IPS-20b (cell line): ENCODE results near the gene TSHZ3.

Source experiments
- H3K27ac ChIP-seq: one replicate; pipeline ENCODE4 v1.5.1; 2013; ENCODE audit warnings: low read length
- H3K27me3 ChIP-seq: 2 replicates; pipeline ENCODE4 v1.6.1; 2013; ENCODE audit warnings: mild to moderate bottlenecking, low read length, inconsistent platforms; ENCODE audit not compliant: insufficient read depth
- H3K36me3 ChIP-seq: 2 replicates; pipeline ENCODE4 v1.6.1; 2013; ENCODE audit warnings: low read depth, mild to moderate bottlenecking, inconsistent platforms, low read length, moderate library complexity; ENCODE audit not compliant: insufficient read depth
- H3K4me1 ChIP-seq: 2 replicates; pipeline ENCODE4 v1.6.1; 2013; ENCODE audit warnings: mild to moderate bottlenecking, control low read depth, inconsistent platforms, low read length, moderate library complexity; ENCODE audit not compliant: insufficient read depth
- H3K4me3 ChIP-seq: 2 replicates; pipeline ENCODE4 v1.5.1; 2013; ENCODE audit warnings: mild to moderate bottlenecking, low read length, inconsistent platforms
- H3K9ac ChIP-seq: 2 replicates; pipeline ENCODE4 v1.6.1; 2013; ENCODE audit warnings: low read depth, mild to moderate bottlenecking, inconsistent platforms, low read length, moderate library complexity
- H3K9me3 ChIP-seq: 2 replicates; pipeline ENCODE4 v1.6.1; 2013; ENCODE audit warnings: mild to moderate bottlenecking, low read depth, low read length, inconsistent platforms; ENCODE audit not compliant: insufficient read depth

Gene TSHZ3

DNA sequence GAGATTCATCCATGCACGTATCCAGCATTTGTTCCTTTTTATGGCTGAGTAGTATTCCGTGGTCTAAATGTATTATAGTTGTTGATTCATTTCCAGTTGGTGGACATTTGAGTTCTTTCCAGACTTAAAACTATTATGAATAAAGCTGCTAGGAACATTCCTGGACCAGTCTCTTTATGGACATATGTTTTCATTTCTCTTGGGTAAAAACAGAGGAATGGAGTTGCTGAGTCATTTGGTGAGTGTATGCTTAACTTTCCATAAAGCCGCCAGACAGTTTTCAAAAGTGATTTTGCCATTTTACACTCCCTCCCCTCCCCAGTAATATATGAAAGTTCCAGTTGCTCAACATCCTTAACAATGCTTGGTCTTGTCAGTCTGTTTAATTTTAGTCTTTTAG is 116.4 kb downstream of the TSHZ3 start:
- no peaks in the 10 kb centered on the region for H3K36me3 ChIP-seq
- H3K4me1 ChIP-seq = no peaks in the 10 kb centered on the region
- H3K9ac ChIP-seq = no peak overlapping the region
- H3K27ac ChIP-seq = no peak overlapping the region
- H3K4me3 ChIP-seq = no peak overlapping the region
- H3K9me3 ChIP-seq = no peaks in the 10 kb centered on the region
- no peaks in the 10 kb centered on the region for H3K27me3 ChIP-seq

DNA sequence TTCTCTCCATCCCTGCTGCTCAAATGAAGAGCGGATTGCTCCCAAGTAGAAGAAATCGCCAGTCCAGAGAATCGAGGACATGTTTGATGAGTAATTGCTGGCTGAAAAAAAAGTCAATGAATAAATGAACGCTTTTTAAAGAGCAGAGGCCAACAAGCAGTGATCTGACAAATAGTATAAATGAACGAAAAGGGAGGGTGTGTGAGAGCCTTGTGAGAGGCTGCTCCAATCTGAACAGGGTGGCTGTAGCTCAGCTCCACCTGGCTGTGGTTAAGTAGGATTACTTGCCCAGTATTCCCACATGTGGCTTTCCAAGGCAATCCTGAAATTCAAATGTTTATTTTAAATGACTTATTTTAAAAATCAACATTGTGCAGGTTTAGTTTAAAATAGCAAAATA is 117.1 kb downstream of the TSHZ3 start:
- H3K9me3 ChIP-seq = no peaks in the 10 kb centered on the region
- no peak overlapping the region for H3K27ac ChIP-seq
- no peak overlapping the region for H3K4me3 ChIP-seq
- no peaks in the 10 kb centered on the region for H3K4me1 ChIP-seq
- H3K27me3 ChIP-seq = no peaks in the 10 kb centered on the region
- no peaks in the 10 kb centered on the region for H3K36me3 ChIP-seq
- H3K9ac ChIP-seq = no peak overlapping the region

DNA sequence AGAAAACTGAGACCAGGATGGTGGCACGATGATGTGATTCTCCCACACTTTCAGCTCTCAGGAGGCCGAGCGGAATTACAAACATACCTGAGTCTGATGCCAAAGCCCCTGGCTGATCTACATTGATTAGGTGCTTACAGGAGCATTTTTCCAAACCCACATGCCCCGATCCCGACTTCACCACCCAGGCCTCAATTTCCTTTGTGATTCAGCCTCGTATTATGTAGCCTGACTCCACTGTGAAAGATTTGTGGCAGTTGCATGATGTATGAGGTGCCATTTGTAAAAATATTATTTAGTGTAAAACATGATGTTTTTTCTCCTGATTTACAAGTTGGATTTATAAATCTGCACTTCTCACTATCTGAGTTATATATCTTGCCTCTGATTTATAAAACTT is 118.0 kb downstream of the TSHZ3 start:
- H3K27ac ChIP-seq = no peak overlapping the region
- H3K27me3 ChIP-seq = no peaks in the 10 kb centered on the region

DNA sequence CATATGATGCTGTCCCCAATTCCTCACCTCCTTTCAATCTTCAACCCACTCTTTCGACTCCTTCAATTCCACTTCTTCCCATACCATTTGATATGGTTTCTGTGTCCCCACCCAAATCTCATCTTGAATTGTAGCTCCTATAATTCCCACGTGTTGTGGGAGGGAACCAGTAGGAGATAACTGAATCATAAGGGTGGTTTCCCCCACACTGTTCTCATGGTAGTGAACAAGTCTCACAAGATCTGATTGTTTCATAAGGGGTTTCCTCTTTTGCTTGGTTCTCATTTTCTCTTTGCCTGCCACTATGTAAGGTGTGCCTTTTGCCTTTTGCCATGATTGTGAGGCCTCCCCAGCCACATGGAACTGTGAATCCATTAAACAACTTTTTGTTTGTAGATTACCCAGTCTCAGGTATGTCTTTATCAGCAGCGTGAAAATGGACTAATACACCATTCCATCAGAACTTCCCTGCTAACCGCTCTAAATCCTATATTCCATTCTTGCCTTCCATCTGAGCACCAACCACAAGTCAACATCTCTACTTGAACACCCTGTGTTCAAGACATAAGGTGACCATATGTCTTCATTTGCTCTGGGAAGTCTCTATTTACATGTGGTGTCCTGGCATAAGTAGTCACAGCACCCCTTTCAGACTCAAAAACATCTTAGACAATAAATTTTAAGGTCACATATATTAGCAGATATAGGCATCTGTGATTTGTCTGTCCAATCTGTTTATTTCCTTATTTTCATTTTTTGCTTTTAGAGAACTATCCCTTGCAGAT is 122.9 kb downstream of the TSHZ3 start:
- H3K36me3 ChIP-seq = no peaks in the 10 kb centered on the region
- H3K27ac ChIP-seq = no peak overlapping the region
- H3K9me3 ChIP-seq = no peaks in the 10 kb centered on the region
- H3K9ac ChIP-seq = no peak overlapping the region
- no peak overlapping the region for H3K4me3 ChIP-seq
- no peaks in the 10 kb centered on the region for H3K4me1 ChIP-seq
- no peaks in the 10 kb centered on the region for H3K27me3 ChIP-seq

More for the DNA sequence above, 118.0 kb downstream of the TSHZ3 start:
- no peaks in the 10 kb centered on the region for H3K9me3 ChIP-seq
- H3K4me3 ChIP-seq = no peak overlapping the region
- H3K4me1 ChIP-seq = no peaks in the 10 kb centered on the region
- H3K9ac ChIP-seq = no peak overlapping the region
- H3K36me3 ChIP-seq = no peaks in the 10 kb centered on the region
